Ishikawa (cell line): ENCODE results near the gene MEST.

Experiments used
- CEBPB ChIP-seq: IDR thresholded peaks from 2 replicates; pipeline ENCODE4 v1.6.1; 2012
- CREB1 ChIP-seq: IDR thresholded peaks from 2 replicates; pipeline ENCODE4 v1.6.1; 2012; ENCODE audit warnings: low read depth
- EGR1 ChIP-seq: IDR thresholded peaks from 2 replicates; pipeline ENCODE4 v1.6.1; 2012
- EP300 ChIP-seq: IDR thresholded peaks from 2 replicates; pipeline ENCODE4 v1.6.1; 2012; ENCODE audit warnings: borderline replicate concordance
- FOXM1 ChIP-seq: IDR thresholded peaks from 2 replicates; pipeline ENCODE4 v1.6.1; 2012; ENCODE audit warnings: low read depth, borderline replicate concordance
- MAX ChIP-seq: IDR thresholded peaks from 2 replicates; pipeline ENCODE4 v1.6.1; 2012
- NFIC ChIP-seq: IDR thresholded peaks from 2 replicates; pipeline ENCODE4 v1.6.1; 2012
- RAD21 ChIP-seq: IDR thresholded peaks from 2 replicates; pipeline ENCODE4 v1.6.1; 2012; ENCODE audit warnings: low read depth
- REST ChIP-seq: IDR thresholded peaks from 2 replicates; pipeline ENCODE4 v1.6.1; 2012; ENCODE audit warnings: low read depth, mild to moderate bottlenecking
- TAF1 ChIP-seq: IDR thresholded peaks from 2 replicates; pipeline ENCODE4 v1.6.1; 2012; ENCODE audit warnings: low read depth, mild to moderate bottlenecking
- TCF12 ChIP-seq: IDR thresholded peaks from 2 replicates; pipeline ENCODE4 v1.6.1; 2012; ENCODE audit warnings: low read depth
- TEAD4 ChIP-seq: IDR thresholded peaks from 2 replicates; pipeline ENCODE4 v1.6.1; 2012
- USF1 ChIP-seq: IDR thresholded peaks from 2 replicates; pipeline ENCODE4 v1.6.1; 2012
- YY1 ChIP-seq: IDR thresholded peaks from 2 replicates; pipeline ENCODE4 v1.6.1; 2012; ENCODE audit warnings: low read depth
- ZBTB7A ChIP-seq: IDR thresholded peaks from 2 replicates; pipeline ENCODE4 v1.6.1; 2012; ENCODE audit warnings: low read depth

Gene MEST

GRCh38 chr7:130475776-130476175, 16.1 kb upstream of the MEST start:
- TF ChIP-seq TEAD4 (no peak), RAD21 (no peak), YY1 (no peak), USF1 (no peak), EP300 (no peak), TCF12 (no peak), ZBTB7A (no peak), EGR1 (no peak), REST (no peak), NFIC (no peak), FOXM1 (no peak), TAF1 (no peak), MAX (no peak), CREB1 (no peak), CEBPB (no peak)

GRCh38 chr7:130476297-130477150, 15.4 kb upstream of the MEST start:
- no peak for TF ChIP-seq MAX

- TF ChIP-seq FOXM1 = no peak
- no peak for TF ChIP-seq YY1
- no peak for TF ChIP-seq TCF12
- no peak for TF ChIP-seq REST
- TF ChIP-seq CREB1 = no peak
- TF ChIP-seq ZBTB7A = no peak
- no peak for TF ChIP-seq MAX
- no peak for TF ChIP-seq RAD21
- TF ChIP-seq CEBPB = no peak
- no peak for TF ChIP-seq EP300
- no peak for TF ChIP-seq TAF1
Observed at GRCh38 chr7:130478991-130479390, 12.9 kb upstream of the MEST start.

- TF ChIP-seq TAF1 = no peak
- TF ChIP-seq YY1 = no peak
- no peak for TF ChIP-seq MAX
- no peak for TF ChIP-seq TEAD4
- TF ChIP-seq RAD21 = no peak
- TF ChIP-seq NFIC = no peak
- no peak for TF ChIP-seq TCF12
- no peak for TF ChIP-seq REST
- no peak for TF ChIP-seq CREB1
- TF ChIP-seq FOXM1 = no peak
- no peak for TF ChIP-seq EGR1
- TF ChIP-seq CEBPB = no peak
- TF ChIP-seq USF1 = no peak
- no peak for TF ChIP-seq ZBTB7A
- TF ChIP-seq EP300 = no peak
Observed at GRCh38 chr7:130479716-130480400, 12.0 kb upstream of the MEST start.
